ENCODE measurements around the gene ZFP91. TPM values are rescaled to one million over a fixed set of nuclear protein-coding genes. Genes with fewer than 3 reads are reported as not detected.
A peak's percentile ranks its signal among the peaks of the same experiment; 100 is the strongest.

The ZFP91 gene
- total and polyA plus RNA-seq, 2 of the 13 experiments (the other 11 are each of a cell fraction or from before 2014, with no cell fraction given) = 13.5 to 38.6 TPM

- TF ChIP-seq ZNF234 (CRISPR knock-in tag; conservative IDR thresholded peaks at IDR 0.05) = no peak
- TF ChIP-seq ZSCAN22 (CRISPR knock-in tag; IDR thresholded peaks at IDR 0.05) = no peak
- TF ChIP-seq, protein P1, sequence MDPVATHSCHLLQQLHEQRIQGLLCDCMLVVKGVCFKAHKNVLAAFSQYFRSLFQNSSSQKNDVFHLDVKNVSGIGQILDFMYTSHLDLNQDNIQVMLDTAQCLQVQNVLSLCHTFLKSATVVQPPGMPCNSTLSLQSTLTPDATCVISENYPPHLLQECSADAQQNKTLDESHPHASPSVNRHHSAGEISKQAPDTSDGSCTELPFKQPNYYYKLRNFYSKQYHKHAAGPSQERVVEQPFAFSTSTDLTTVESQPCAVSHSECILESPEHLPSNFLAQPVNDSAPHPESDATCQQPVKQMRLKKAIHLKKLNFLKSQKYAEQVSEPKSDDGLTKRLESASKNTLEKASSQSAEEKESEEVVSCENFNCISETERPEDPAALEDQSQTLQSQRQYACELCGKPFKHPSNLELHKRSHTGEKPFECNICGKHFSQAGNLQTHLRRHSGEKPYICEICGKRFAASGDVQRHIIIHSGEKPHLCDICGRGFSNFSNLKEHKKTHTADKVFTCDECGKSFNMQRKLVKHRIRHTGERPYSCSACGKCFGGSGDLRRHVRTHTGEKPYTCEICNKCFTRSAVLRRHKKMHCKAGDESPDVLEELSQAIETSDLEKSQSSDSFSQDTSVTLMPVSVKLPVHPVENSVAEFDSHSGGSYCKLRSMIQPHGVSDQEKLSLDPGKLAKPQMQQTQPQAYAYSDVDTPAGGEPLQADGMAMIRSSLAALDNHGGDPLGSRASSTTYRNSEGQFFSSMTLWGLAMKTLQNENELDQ (CRISPR knock-in tag; IDR thresholded peaks at IDR 0.05; ENCODE audit: borderline replicate concordance) = no peak
- TF ChIP-seq ZNF142 (CRISPR knock-in tag; IDR thresholded peaks at IDR 0.05) = no peak
- TF ChIP-seq KDM1A (CRISPR knock-in tag; IDR thresholded peaks at IDR 0.05) = no peak
- TF ChIP-seq ZNF343 (CRISPR knock-in tag; IDR thresholded peaks at IDR 0.05) = no peak
- TF ChIP-seq NPAS2 (CRISPR knock-in tag; IDR thresholded peaks at IDR 0.05; ENCODE audit: borderline replicate concordance) = no peak
- TF ChIP-seq HOXA3 (CRISPR knock-in tag; IDR thresholded peaks at IDR 0.05) = peak; percentile 63; the same call in 1 of the 2 replicates
- TF ChIP-seq SOX5 (CRISPR knock-in tag; IDR thresholded peaks at IDR 0.05; ENCODE audit: borderline replicate concordance) = 0 out of 2 replicates have a peak, but pooled peaks have one; percentile 7
- TF ChIP-seq ZNF34 (CRISPR knock-in tag; IDR thresholded peaks at IDR 0.05; ENCODE audit: borderline replicate concordance) = no peak
- TF ChIP-seq, protein P2, sequence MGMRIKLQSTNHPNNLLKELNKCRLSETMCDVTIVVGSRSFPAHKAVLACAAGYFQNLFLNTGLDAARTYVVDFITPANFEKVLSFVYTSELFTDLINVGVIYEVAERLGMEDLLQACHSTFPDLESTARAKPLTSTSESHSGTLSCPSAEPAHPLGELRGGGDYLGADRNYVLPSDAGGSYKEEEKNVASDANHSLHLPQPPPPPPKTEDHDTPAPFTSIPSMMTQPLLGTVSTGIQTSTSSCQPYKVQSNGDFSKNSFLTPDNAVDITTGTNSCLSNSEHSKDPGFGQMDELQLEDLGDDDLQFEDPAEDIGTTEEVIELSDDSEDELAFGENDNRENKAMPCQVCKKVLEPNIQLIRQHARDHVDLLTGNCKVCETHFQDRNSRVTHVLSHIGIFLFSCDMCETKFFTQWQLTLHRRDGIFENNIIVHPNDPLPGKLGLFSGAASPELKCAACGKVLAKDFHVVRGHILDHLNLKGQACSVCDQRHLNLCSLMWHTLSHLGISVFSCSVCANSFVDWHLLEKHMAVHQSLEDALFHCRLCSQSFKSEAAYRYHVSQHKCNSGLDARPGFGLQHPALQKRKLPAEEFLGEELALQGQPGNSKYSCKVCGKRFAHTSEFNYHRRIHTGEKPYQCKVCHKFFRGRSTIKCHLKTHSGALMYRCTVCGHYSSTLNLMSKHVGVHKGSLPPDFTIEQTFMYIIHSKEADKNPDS (CRISPR knock-in tag; IDR thresholded peaks at IDR 0.05) = no peak
- TF ChIP-seq ZNF816 (CRISPR knock-in tag; IDR thresholded peaks at IDR 0.05; ENCODE audit: borderline replicate concordance) = no peak
- TF ChIP-seq NCOA1 (CRISPR knock-in tag; IDR thresholded peaks at IDR 0.05) = no peak
- TF ChIP-seq GPN1 (CRISPR knock-in tag; IDR thresholded peaks at IDR 0.05; ENCODE audit: borderline replicate concordance) = no peak
- no peak for TF ChIP-seq HOXA9 (CRISPR knock-in tag; IDR thresholded peaks at IDR 0.05; ENCODE audit: borderline replicate concordance)
- TF ChIP-seq MXD4 (CRISPR knock-in tag; IDR thresholded peaks at IDR 0.05) = no peak
- no peak for TF ChIP-seq NR3C1 (CRISPR knock-in tag; IDR thresholded peaks at IDR 0.05)
- no peak for TF ChIP-seq MEIS2 (CRISPR knock-in tag; IDR thresholded peaks at IDR 0.05)
- TF ChIP-seq, protein P3, sequence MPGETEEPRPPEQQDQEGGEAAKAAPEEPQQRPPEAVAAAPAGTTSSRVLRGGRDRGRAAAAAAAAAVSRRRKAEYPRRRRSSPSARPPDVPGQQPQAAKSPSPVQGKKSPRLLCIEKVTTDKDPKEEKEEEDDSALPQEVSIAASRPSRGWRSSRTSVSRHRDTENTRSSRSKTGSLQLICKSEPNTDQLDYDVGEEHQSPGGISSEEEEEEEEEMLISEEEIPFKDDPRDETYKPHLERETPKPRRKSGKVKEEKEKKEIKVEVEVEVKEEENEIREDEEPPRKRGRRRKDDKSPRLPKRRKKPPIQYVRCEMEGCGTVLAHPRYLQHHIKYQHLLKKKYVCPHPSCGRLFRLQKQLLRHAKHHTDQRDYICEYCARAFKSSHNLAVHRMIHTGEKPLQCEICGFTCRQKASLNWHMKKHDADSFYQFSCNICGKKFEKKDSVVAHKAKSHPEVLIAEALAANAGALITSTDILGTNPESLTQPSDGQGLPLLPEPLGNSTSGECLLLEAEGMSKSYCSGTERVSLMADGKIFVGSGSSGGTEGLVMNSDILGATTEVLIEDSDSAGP (CRISPR knock-in tag; IDR thresholded peaks at IDR 0.05; ENCODE audit: borderline replicate concordance) = peak; percentile 100
These were observed 678 bp upstream of the ZFP91 start (continued) for GRCh38 chr11:58578136-58578634.
